AG10803 (cell line): ENCODE data around the gene RIT1.

ENCODE experiments used
- DNase-seq: peaks from one replicate; pipeline ENCODE4 v3.0.0; 2010; ENCODE audit warnings: low read depth
- H3K4me3 ChIP-seq: 2 replicates; pipeline ENCODE4 v1.5.1; 2011; ENCODE audit warnings: mild to moderate bottlenecking, low read length, control low read depth
- TF ChIP-seq, protein P1 (sequence below): conservative IDR thresholded peaks from 2 replicates; pipeline ENCODE4 v1.5.1; 2011; ENCODE audit warnings: mild to moderate bottlenecking, low read length, control low read depth, inconsistent platforms

Gene RIT1

DNA sequence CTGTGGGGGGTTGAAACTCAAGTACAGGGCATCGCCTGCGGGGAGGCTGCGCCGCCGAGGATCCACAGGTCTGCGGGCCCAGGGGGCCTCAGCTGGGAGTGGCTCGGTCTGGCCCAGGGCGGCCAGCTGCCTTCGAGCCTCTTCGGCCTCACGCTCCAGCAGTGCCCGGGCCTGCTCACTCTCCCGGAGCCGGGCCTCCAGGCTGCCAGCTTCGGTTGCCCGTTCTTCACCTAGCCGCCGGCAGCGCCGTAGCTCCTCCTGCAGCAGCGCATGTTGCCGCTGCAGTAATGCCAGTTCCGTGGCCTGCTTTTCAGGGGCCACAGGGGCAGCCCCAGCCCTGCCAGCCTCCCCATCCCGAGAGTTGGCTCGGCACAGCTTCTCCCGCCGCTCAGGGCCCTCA lies 39.7 kb upstream of the RIT1 start:
- no peak for DNase-seq
- no peak overlapping the region for H3K4me3 ChIP-seq
- TF ChIP-seq, protein P1, sequence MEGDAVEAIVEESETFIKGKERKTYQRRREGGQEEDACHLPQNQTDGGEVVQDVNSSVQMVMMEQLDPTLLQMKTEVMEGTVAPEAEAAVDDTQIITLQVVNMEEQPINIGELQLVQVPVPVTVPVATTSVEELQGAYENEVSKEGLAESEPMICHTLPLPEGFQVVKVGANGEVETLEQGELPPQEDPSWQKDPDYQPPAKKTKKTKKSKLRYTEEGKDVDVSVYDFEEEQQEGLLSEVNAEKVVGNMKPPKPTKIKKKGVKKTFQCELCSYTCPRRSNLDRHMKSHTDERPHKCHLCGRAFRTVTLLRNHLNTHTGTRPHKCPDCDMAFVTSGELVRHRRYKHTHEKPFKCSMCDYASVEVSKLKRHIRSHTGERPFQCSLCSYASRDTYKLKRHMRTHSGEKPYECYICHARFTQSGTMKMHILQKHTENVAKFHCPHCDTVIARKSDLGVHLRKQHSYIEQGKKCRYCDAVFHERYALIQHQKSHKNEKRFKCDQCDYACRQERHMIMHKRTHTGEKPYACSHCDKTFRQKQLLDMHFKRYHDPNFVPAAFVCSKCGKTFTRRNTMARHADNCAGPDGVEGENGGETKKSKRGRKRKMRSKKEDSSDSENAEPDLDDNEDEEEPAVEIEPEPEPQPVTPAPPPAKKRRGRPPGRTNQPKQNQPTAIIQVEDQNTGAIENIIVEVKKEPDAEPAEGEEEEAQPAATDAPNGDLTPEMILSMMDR, result no peak

DNA sequence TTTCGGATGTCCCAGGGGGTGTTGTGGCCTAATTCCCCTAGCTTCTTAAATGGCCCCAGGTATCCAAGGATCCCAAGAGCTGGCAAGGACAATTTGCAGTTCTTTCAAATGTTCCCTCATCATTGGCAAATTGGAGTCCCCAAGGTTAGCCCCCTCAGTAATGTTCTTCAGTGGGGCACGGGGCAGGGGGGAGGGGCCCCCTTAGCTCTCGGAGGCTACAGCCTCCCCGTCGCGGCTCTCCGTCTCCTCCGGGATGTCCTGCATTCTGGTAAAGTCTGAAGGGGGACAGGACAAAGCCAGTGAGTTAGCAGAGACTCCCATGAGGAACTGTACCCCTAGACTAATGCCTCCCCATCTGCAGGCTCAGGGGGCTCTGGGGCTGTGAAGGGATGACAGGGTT lies 36.6 kb upstream of the RIT1 start:
- TF ChIP-seq, protein P1, result no peak
- DNase-seq, result no peak
- no peak overlapping the region for H3K4me3 ChIP-seq

DNA sequence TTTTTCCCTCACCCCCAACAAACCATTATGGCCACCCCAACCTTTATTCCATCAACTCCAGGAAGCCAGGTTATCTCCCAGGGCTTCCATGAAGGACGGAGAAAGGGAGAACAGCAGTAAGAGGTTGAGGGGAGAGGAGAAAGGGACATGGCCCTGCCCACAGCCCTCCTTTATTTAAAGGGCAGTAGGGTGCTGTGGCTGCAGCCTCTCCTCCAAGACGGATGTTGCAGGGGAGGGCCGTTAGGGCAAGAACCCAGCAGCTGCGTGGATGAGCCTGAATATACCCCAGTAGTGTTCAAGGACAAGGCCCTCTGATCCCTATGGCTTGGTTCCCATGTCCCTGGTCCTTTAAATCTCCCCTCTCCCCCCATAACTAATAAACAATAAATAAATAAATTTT lies 36.1 kb upstream of the RIT1 start:
- no peak for DNase-seq
- no peak overlapping the region for H3K4me3 ChIP-seq
- TF ChIP-seq, protein P1, result no peak

DNA sequence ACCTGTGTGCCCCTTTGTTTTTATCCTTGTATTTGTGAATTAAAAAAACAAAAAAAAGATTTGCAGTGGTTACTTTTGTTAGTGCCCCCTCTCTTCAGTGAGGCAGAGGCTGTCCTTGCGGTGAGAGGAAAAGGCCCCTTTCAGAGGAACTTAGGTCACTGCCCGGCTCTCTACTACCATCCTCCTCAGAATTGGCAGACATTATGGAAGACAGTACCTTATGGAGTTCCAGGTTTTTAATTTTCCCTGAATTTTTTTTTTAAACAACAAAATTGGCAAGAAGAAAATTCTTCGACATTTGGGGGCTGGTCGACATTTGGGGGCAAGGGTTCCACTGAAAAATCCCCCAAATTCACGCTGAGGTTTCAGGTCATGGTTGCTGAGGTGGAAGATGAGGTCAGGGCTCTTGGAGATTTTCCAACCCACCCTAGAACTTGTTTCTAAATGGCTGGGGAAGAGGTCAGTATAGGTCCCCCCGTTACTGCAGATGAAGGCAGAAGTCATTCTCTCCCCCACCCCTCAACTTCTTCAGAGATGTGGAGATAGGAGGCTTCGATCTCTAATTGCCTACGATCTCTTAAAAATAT lies 35.6 kb upstream of the RIT1 start:
- TF ChIP-seq, protein P1, result no peak
- DNase-seq, result no peak
- H3K4me3 ChIP-seq, result no peak overlapping the region

DNA sequence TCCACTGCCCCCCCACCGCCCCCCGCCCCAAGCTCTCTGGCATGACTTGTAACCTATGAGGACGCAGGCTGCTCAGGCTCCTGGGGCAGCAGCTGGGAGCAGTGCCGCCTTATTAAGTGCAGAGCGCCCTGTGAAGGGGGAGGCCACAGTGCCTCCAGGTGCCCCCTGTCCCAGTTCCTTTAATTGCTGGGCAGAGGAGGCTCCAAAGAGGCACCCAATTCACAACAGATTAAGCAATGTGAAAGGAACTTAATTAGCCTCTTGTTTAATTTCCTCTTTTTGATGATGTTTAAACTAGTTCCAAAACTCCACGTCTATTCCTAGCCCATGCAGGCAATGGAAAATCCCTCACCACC lies 33.3 kb upstream of the RIT1 start:
- H3K4me3 ChIP-seq, result no peak overlapping the region
- TF ChIP-seq, protein P1, result no peak
- DNase-seq, result no peak

DNA sequence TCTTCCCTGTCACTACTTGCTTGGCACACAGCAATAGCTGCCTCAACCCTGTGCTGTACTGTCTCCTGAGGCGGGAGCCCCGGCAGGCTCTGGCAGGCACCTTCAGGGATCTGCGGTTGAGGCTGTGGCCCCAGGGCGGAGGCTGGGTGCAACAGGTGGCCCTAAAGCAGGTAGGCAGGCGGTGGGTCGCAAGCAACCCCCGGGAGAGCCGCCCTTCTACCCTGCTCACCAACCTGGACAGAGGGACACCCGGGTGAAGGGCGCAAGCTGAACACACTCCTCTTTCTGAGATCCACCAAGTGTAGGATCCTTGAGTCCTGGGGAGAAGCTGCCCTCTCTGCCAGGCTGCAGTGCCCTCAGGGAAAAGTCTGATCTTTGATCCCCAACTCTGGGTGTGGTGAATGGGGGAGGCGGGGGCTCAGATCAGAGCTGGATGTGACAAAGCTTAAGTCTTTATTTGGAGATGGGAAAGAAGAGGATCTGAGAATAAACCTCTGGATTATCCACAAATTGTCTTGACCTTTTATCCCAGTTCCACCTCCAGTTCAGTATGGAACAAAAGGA lies 31.5 kb upstream of the RIT1 start:
- no peak overlapping the region for H3K4me3 ChIP-seq
- no peak for DNase-seq
- TF ChIP-seq, protein P1, result no peak

DNA sequence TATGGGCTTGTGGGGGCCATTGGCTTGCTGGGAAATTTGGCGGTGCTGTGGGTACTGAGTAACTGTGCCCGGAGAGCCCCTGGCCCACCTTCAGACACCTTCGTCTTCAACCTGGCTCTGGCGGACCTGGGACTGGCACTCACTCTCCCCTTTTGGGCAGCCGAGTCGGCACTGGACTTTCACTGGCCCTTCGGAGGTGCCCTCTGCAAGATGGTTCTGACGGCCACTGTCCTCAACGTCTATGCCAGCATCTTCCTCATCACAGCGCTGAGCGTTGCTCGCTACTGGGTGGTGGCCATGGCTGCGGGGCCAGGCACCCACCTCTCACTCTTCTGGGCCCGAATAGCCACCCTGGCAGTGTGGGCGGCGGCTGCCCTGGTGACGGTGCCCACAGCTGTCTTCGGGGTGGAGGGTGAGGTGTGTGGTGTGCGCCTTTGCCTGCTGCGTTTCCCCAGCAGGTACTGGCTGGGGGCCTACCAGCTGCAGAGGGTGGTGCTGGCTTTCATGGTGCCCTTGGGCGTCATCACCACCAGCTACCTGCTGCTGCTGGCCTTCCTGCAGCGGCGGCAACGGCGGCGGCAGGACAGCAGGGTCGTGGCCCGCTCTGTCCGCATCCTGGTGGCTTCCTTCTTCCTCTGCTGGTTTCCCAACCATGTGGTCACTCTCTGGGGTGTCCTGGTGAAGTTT lies 30.8 kb upstream of the RIT1 start:
- DNase-seq, result no peak
- TF ChIP-seq, protein P1, result no peak
- H3K4me3 ChIP-seq, result no peak overlapping the region
